HEK293 (cell line): ENCODE results near the gene EEF2.

Experiments
- CTCF ChIA-PET: fragments of 350-600 bp; formaldehyde crosslinking; extraction: SDS; loops from one replicate; lab custom pipeline; 2021; ENCODE audit warnings: antibody characterized with exemption; lab: Yijun Ruan, JAX
- POLR2A ChIA-PET: fragments of 300-600 bp; formaldehyde crosslinking; extraction: SDS; loops from one replicate; lab custom pipeline; 2020; ENCODE audit warnings: antibody characterized with exemption, inconsistent platforms; lab: Yijun Ruan, JAX
- H3K27ac ChIP-seq: fragments of 200-500 bp; sonication (Bioruptor generic); 2 replicates; pipeline ENCODE4 v1.5.1; 2014; ENCODE audit warnings: low read depth, low read length, control low read depth, inconsistent platforms; ENCODE audit errors: extremely low read depth
- H3K36me3 ChIP-seq, 2 experiments: fragments of 200-500 bp in 1 of 2; sonication (Bioruptor generic) in 1 of 2; 1 replicate in 1 of 2; 2 replicates in 1 of 2; pipeline ENCODE4 v1.5.1; 2014 to 2017; ENCODE audit warnings: inconsistent platforms in 2 of 2, low read length in 2 of 2; ENCODE audit not compliant: control insufficient read depth in 2 of 2, insufficient read depth in 1 of 2
- H3K4me1 ChIP-seq: fragments of 200-500 bp; sonication (Bioruptor generic); 2 replicates; pipeline ENCODE4 v1.5.1; 2014; ENCODE audit warnings: mild to moderate bottlenecking, low read length, inconsistent platforms; ENCODE audit not compliant: control insufficient read depth, insufficient read depth
- H3K4me3 ChIP-seq: 2 replicates; pipeline ENCODE4 v1.5.1; 2011; ENCODE audit warnings: low read depth, mild to moderate bottlenecking, control low read depth, low read length, moderate library complexity
- H3K9me3 ChIP-seq: fragments of 200-500 bp; sonication (Bioruptor generic); 2 replicates; pipeline ENCODE4 v1.5.1; 2014; ENCODE audit warnings: low read depth, low read length, inconsistent platforms; ENCODE audit not compliant: control insufficient read depth, insufficient read depth
- GLIS2 ChIP-seq: fragments of 450-650 bp; formaldehyde crosslinking; IDR thresholded peaks from 2 replicates; pipeline ENCODE4 v1.5.1; 2016; ENCODE audit warnings: missing biosample characterization, missing genetic modification characterization
- KLF16 ChIP-seq: fragments of 450-650 bp; formaldehyde crosslinking; IDR thresholded peaks from 2 replicates; pipeline ENCODE4 v1.5.1; 2017; ENCODE audit warnings: missing biosample characterization, missing genetic modification characterization
- KLF9 ChIP-seq: fragments of 450-650 bp; formaldehyde crosslinking; IDR thresholded peaks from 2 replicates; pipeline ENCODE4 v1.5.1; 2016; ENCODE audit warnings: missing biosample characterization, missing genetic modification characterization, low read depth
- PATZ1 ChIP-seq: fragments of 450-650 bp; formaldehyde crosslinking; IDR thresholded peaks from 2 replicates; pipeline ENCODE4 v1.5.1; 2016; ENCODE audit warnings: missing biosample characterization, missing genetic modification characterization
- SP2 ChIP-seq: fragments of 450-650 bp; formaldehyde crosslinking; IDR thresholded peaks from 2 replicates; pipeline ENCODE4 v1.5.1; 2016; ENCODE audit warnings: missing biosample characterization, missing genetic modification characterization
- SP3 ChIP-seq: fragments of 450-650 bp; formaldehyde crosslinking; IDR thresholded peaks from 2 replicates; pipeline ENCODE4 v1.5.1; 2016; ENCODE audit warnings: missing biosample characterization, missing genetic modification characterization
- TSHZ1 ChIP-seq: fragments of 450-650 bp; formaldehyde crosslinking; IDR thresholded peaks from 2 replicates; pipeline ENCODE4 v1.5.1; 2016; ENCODE audit warnings: missing biosample characterization, missing genetic modification characterization, borderline replicate concordance
- ZBTB17 ChIP-seq: fragments of 450-650 bp; formaldehyde crosslinking; IDR thresholded peaks from 2 replicates; pipeline ENCODE4 v1.5.1; 2016; ENCODE audit warnings: missing biosample characterization, missing genetic modification characterization
- ZFHX2 ChIP-seq: fragments of 450-650 bp; formaldehyde crosslinking; conservative IDR thresholded peaks from 2 replicates; pipeline ENCODE4 v1.5.1; 2016; ENCODE audit warnings: missing biosample characterization, missing genetic modification characterization
- ZFP41 ChIP-seq: fragments of 450-650 bp; formaldehyde crosslinking; IDR thresholded peaks from 2 replicates; pipeline ENCODE4 v1.5.1; 2016; ENCODE audit warnings: missing biosample characterization, missing genetic modification characterization, borderline replicate concordance
- ZIC2 ChIP-seq: fragments of 450-650 bp; formaldehyde crosslinking; IDR thresholded peaks from 2 replicates; pipeline ENCODE4 v1.5.1; 2016; ENCODE audit warnings: missing biosample characterization, missing genetic modification characterization
- ZNF335 ChIP-seq: fragments of 450-650 bp; formaldehyde crosslinking; conservative IDR thresholded peaks from 2 replicates; pipeline ENCODE4 v1.5.1; 2016; ENCODE audit warnings: missing biosample characterization, missing genetic modification characterization
- ZNF558 ChIP-seq: fragments of 450-650 bp; formaldehyde crosslinking; IDR thresholded peaks from 2 replicates; pipeline ENCODE4 v1.5.1; 2016; ENCODE audit warnings: missing biosample characterization, missing genetic modification characterization
- ZNF580 ChIP-seq: fragments of 450-650 bp; formaldehyde crosslinking; IDR thresholded peaks from 2 replicates; pipeline ENCODE4 v1.5.1; 2016; ENCODE audit warnings: missing biosample characterization, missing genetic modification characterization
- ZNF701 ChIP-seq: fragments of 450-650 bp; formaldehyde crosslinking; IDR thresholded peaks from 2 replicates; pipeline ENCODE4 v1.5.1; 2016; ENCODE audit warnings: missing biosample characterization, missing genetic modification characterization
- ZNF704 ChIP-seq: fragments of 450-650 bp; formaldehyde crosslinking; IDR thresholded peaks from 2 replicates; pipeline ENCODE4 v1.5.1; 2016; ENCODE audit warnings: missing biosample characterization, missing genetic modification characterization
- ZNF76 ChIP-seq: fragments of 450-650 bp; formaldehyde crosslinking; IDR thresholded peaks from 2 replicates; pipeline ENCODE4; 2016; ENCODE audit warnings: low read depth, missing biosample characterization, missing genetic modification characterization, borderline replicate concordance

The EEF2 gene

GRCh38 chr19:4010808-4011110, 25.5 kb upstream of the EEF2 start (continued):
- no peak for TF ChIP-seq TSHZ1 (tag by site-specific recombination)
- TF ChIP-seq ZNF704 (tag by site-specific recombination) = no peak
- TF ChIP-seq ZNF558 (tag by site-specific recombination) = no peak

GRCh38 chr19:4009990-4010807, 24.9 kb upstream of the EEF2 start:
- TF ChIP-seq ZBTB17 (tag by site-specific recombination) (no peak), PATZ1 (0 out of 2 replicates have a peak, but pooled peaks have one; percentile 20), ZIC2 (tag by site-specific recombination) (peak; percentile 90)
- TF ChIP-seq, all 188 proteins: peak for 2
- no peak overlapping the region for H3K27ac ChIP-seq
- no peak overlapping the region for H3K4me3 ChIP-seq
- ChIA-PET POLR2A (interaction anchor here (4.9 kb wide), 1 partner anchor 25 kb away, joined by 29 read pairs; the partner anchor contains the start of gene EEF2), CTCF (interaction anchor here (0.6 kb wide), 1 partner anchor 131 kb away, joined by 3 read pairs; no protein-coding TSS in a partner anchor)
- H3K4me1 ChIP-seq = peaks cover 10% of the 10 kb centered on the region
- H3K36me3 ChIP-seq = peaks cover 0 to 37% of the 10 kb centered on the region in 2 experiments; a peak in 1 of 3 replicates
- H3K9me3 ChIP-seq = no peaks in the 10 kb centered on the region

- H3K36me3 ChIP-seq = peaks cover 0 to 15% of the 10 kb centered on the region in 2 experiments; a peak in 2 of 3 replicates
- H3K9me3 ChIP-seq = no peaks in the 10 kb centered on the region
- ChIA-PET POLR2A (interaction anchor here (0.6 to 4.9 kb wide), 9 partner anchors 13 to 155 kb away, joined by 3 to 29 read pairs (median 7); partner anchors contain the start of gene EEF2), CTCF (interaction anchor here (0.5 to 2.5 kb wide), 2 partner anchors 20 to 277 kb away, joined by 3 to 12 read pairs; no protein-coding TSS in a partner anchor)
- TF ChIP-seq ZFHX2 (tag by site-specific recombination) = peak; percentile 39; the same call in 1 of the 2 replicates
- peak; percentile 58 for TF ChIP-seq SP3 (tag by site-specific recombination)
- TF ChIP-seq GLIS2 (tag by site-specific recombination) = peak; percentile 33; the same call in 1 of the 2 replicates
- TF ChIP-seq SP2 (tag by site-specific recombination) = peak; percentile 56
- TF ChIP-seq ZFP41 (tag by site-specific recombination) = no peak
- peak; percentile 89 for TF ChIP-seq KLF9 (tag by site-specific recombination)
- no peak for TF ChIP-seq ZNF580 (tag by site-specific recombination)
- TF ChIP-seq ZNF701 (tag by site-specific recombination) = no peak
- TF ChIP-seq ZNF76 (tag by site-specific recombination) = peak; percentile 82
- TF ChIP-seq KLF16 (tag by site-specific recombination) = 0 out of 2 replicates have a peak, but pooled peaks have one; percentile 27
- TF ChIP-seq ZNF335 (tag by site-specific recombination) = peak; percentile 92
- peak overlapping the region; percentile 76 for H3K4me3 ChIP-seq
- H3K4me1 ChIP-seq = peaks cover 10% of the 10 kb centered on the region
- H3K27ac ChIP-seq = peak overlapping the region; percentile 92; the same call in 1 of the 2 replicates
Observed at GRCh38 chr19:4007836-4008539, 22.7 kb upstream of the EEF2 start.
